ENCODE measurements around the gene NCAPD3. TPM values are rescaled to one million over a fixed set of nuclear protein-coding genes. Genes with fewer than 3 reads are reported as not detected.

NCAPD3 gene
- total and polyA plus RNA-seq, 2 of the 13 experiments (the other 11 are each of a cell fraction or from before 2014, with no cell fraction given): 20.7 to 25.6 TPM

- no peak for FAIRE-seq
- intact Hi-C loops (cut with micrococcal nuclease; ENCODE audit: unreplicated experiment): no loop called here
- no TSS peak for BruUV-seq (replicated peaks)
- peaks cover 3 to 37% of the 10 kb centered on the region in 2 experiments; a peak in 4 of 5 replicates for H3K27me3 ChIP-seq (ENCODE audit: control insufficient read depth in 1 of 2, insufficient read depth in 2 of 2, low read length in 2 of 2)
- H2AFZ ChIP-seq (ENCODE audit: low read length): no peak overlapping the region
- H3K36me3 ChIP-seq (replicated peaks in 1 of 2; ENCODE audit: control insufficient read depth in 1 of 2, insufficient read depth in 2 of 2, low read length in 2 of 2): no peaks in the 10 kb centered on the region
- H4K20me1 ChIP-seq (ENCODE audit: insufficient read depth, low read length): no peaks in the 10 kb centered on the region
- ChIA-PET POLR2A (interaction anchor here (0.9 kb wide), 1 partner anchor 47 kb away, joined by 3 read pairs; the partner anchor contains the start of gene VPS26B), CTCF (ENCODE audit: low intra/inter-chr PET ratio, low total read pairs) (no interaction called here)
- no peaks in the 10 kb centered on the region for H3K9me3 ChIP-seq (ENCODE audit: low read length)
- peak overlapping the region; percentile 18; the same call in 1 of the 2 replicates for H3K4me2 ChIP-seq (ENCODE audit: low read depth, low read length)
- no peak overlapping the region for H3K27ac ChIP-seq (ENCODE audit: extremely low read length, insufficient read depth, low read length)
- no peak overlapping the region for H3K4me3 ChIP-seq (replicated peaks in 1 of 3; ENCODE audit: insufficient read depth in 1 of 3, low read depth in 2 of 3, low read length in 3 of 3)
- WGBS (ENCODE audit: low lambda C conversion rate): 76% methylated on average over 4 of the region's 4 CpGs
- in situ Hi-C loops (cut with HindIII; ENCODE audit: extremely low pct_ligation_motif_present, low pct_unique_long_range_greater_than_20kb): no loop called here
- H3K9ac ChIP-seq (ENCODE audit: insufficient read depth, low read depth, low read length): no peak overlapping the region
- H3K79me2 ChIP-seq (ENCODE audit: insufficient read depth, low read length): no peaks in the 10 kb centered on the region
- ATAC-seq: no peak
- DNase-seq (ENCODE audit: low spot score): no peak
- peaks cover 20% of the 10 kb centered on the region for H3K4me1 ChIP-seq (ENCODE audit: insufficient read depth, low read length)
- TF ChIP-seq, protein P1, sequence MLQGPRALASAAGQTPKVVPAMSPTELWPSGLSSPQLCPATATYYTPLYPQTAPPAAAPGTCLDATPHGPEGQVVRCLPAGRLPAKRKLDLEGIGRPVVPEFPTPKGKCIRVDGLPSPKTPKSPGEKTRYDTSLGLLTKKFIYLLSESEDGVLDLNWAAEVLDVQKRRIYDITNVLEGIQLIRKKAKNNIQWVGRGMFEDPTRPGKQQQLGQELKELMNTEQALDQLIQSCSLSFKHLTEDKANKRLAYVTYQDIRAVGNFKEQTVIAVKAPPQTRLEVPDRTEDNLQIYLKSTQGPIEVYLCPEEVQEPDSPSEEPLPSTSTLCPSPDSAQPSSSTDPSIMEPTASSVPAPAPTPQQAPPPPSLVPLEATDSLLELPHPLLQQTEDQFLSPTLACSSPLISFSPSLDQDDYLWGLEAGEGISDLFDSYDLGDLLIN (CRISPR knock-in tag; IDR thresholded peaks at IDR 0.05; ENCODE audit: borderline replicate concordance): no peak
- TF ChIP-seq GFI1 (CRISPR knock-in tag; IDR thresholded peaks at IDR 0.05; ENCODE audit: borderline replicate concordance) (no peak), AGO1 (IDR thresholded peaks at IDR 0.05; ENCODE audit: low read depth, low read length, poor library complexity, severe bottlenecking) (no peak), RNF219 (CRISPR knock-in tag; IDR thresholded peaks at IDR 0.05) (no peak), NCOA2 (CRISPR knock-in tag; IDR thresholded peaks at IDR 0.05) (no peak), NFIC (IDR thresholded peaks at IDR 0.05; ENCODE audit: low read length) (no peak), ZNF572 (CRISPR knock-in tag; IDR thresholded peaks at IDR 0.05) (no peak), ZNF616 (CRISPR knock-in tag; IDR thresholded peaks at IDR 0.05; ENCODE audit: low read depth) (no peak), ETV5 (CRISPR knock-in tag; IDR thresholded peaks at IDR 0.05; ENCODE audit: borderline replicate concordance) (no peak), ETS1 (CRISPR knock-in tag; IDR thresholded peaks at IDR 0.05) (no peak), ONECUT2 (CRISPR knock-in tag; IDR thresholded peaks at IDR 0.05) (no peak), ZNF564 (CRISPR knock-in tag; IDR thresholded peaks at IDR 0.05) (no peak), ARID4A (CRISPR knock-in tag; IDR thresholded peaks at IDR 0.05; ENCODE audit: borderline replicate concordance) (no peak), HDAC1 (CRISPR knock-in tag; IDR thresholded peaks at IDR 0.05) (no peak)
- TF ChIP-seq, protein P2, sequence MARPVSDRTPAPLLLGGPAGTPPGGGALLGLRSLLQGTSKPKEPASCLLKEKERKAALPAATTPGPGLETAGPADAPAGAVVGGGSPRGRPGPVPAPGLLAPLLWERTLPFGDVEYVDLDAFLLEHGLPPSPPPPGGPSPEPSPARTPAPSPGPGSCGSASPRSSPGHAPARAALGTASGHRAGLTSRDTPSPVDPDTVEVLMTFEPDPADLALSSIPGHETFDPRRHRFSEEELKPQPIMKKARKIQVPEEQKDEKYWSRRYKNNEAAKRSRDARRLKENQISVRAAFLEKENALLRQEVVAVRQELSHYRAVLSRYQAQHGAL (CRISPR knock-in tag; IDR thresholded peaks at IDR 0.05; ENCODE audit: not compliant biosample characterization): no peak
Measured at GRCh38 chr11:134271978-134272377, 48.2 kb upstream of the NCAPD3 start.
